Hepatocyte (in vitro differentiated cells): ENCODE results near the gene ENTHD1. TPM values are rescaled to one million over a fixed set of nuclear protein-coding genes. Genes with fewer than 3 reads are reported as not detected.

Experiments
- DNase-seq: peaks from one replicate; pipeline ENCODE4 v3.0.0-alpha.2; 2016; ENCODE audit warnings: low spot score
- H2AFZ ChIP-seq: fragments of 200-600 bp; sonication (generic); 2 replicates; pipeline ENCODE4 v1.6.0; 2016; ENCODE audit warnings: antibody characterized with exemption, mild to moderate bottlenecking
- H3K27ac ChIP-seq: fragments of 200-600 bp; sonication (generic); 2 replicates; pipeline ENCODE4 v1.5.1; 2016; ENCODE audit warnings: mild to moderate bottlenecking
- H3K27me3 ChIP-seq: fragments of 200-600 bp; sonication (generic); 2 replicates; pipeline ENCODE4 v1.6.1; 2016
- H3K36me3 ChIP-seq: fragments of 200-600 bp; sonication (generic); replicated peaks from 2 replicates; pipeline ENCODE4 v1.5.1; 2016; ENCODE audit warnings: low read depth; ENCODE audit not compliant: insufficient read depth
- H3K4me1 ChIP-seq: fragments of 200-600 bp; sonication (generic); 2 replicates; pipeline ENCODE4 v1.5.1; 2016; ENCODE audit warnings: mild to moderate bottlenecking, moderate library complexity; ENCODE audit not compliant: insufficient read depth
- H3K4me2 ChIP-seq: fragments of 200-600 bp; sonication (generic); 2 replicates; pipeline ENCODE4 v1.6.0; 2016
- H3K4me3 ChIP-seq: fragments of 200-600 bp; sonication (generic); 2 replicates; pipeline ENCODE4 v1.5.1; 2016; ENCODE audit warnings: mild to moderate bottlenecking
- H3K79me2 ChIP-seq: fragments of 200-600 bp; sonication (generic); 2 replicates; pipeline ENCODE4 v1.6.0; 2017; ENCODE audit warnings: mild to moderate bottlenecking
- H3K9me2 ChIP-seq: fragments of 200-600 bp; sonication (generic); replicated peaks from 2 replicates; pipeline ENCODE4 v1.6.0; 2017; ENCODE audit warnings: mild to moderate bottlenecking; ENCODE audit not compliant: insufficient read depth
- H3K9me3 ChIP-seq: fragments of 200-600 bp; sonication (generic); 2 replicates; pipeline ENCODE4 v1.5.1; 2016; ENCODE audit warnings: low read depth, mild to moderate bottlenecking
- H4K20me1 ChIP-seq: fragments of 200-600 bp; sonication (generic); 2 replicates; pipeline ENCODE4 v1.6.0; 2016; ENCODE audit warnings: mild to moderate bottlenecking; ENCODE audit not compliant: insufficient read depth, poor library complexity, severe bottlenecking
- CTCF ChIP-seq: fragments of 200-600 bp; sonication (generic); IDR thresholded peaks from 2 replicates; pipeline ENCODE4 v1.5.1; 2016; ENCODE audit warnings: antibody characterized with exemption, mild to moderate bottlenecking; ENCODE audit not compliant: poor library complexity
- EZH2 ChIP-seq: fragments of 200-600 bp; sonication (generic); IDR thresholded peaks from 2 replicates; pipeline ENCODE4 v1.6.1; 2016; ENCODE audit warnings: antibody characterized with exemption, mild to moderate bottlenecking, borderline replicate concordance
- EZH2phosphoT487 ChIP-seq: fragments of 200-600 bp; sonication (generic); IDR thresholded peaks from one replicate; pipeline ENCODE4 v1.6.1; 2018; ENCODE audit warnings: antibody characterized with exemption, mild to moderate bottlenecking, low read depth, moderate library complexity; ENCODE audit not compliant: unreplicated experiment, severe bottlenecking
- WGBS: methylation state at CpG from one replicate; pipeline ENCODE4 v1.1.6; 2016; ENCODE audit warnings: low lambda C conversion rate; ENCODE audit errors: missing lambda C conversion rate; 5-methylcytosine and 5-hydroxymethylcytosine counted together
- polyA plus RNA-seq: library from polyadenylated mRNA; unstranded; fragments of >200 nt; fragmentation: Nextera tagmentation; extraction: Ambion mirVana; gene quantifications from 2 replicates; pipeline ENCODE4 v1.2.1, GENCODE V29; 2016
- total RNA-seq: library from RNA; depleted of rRNA; stranded (reverse); fragments of >200 nt; gene quantifications from 2 replicates; pipeline ENCODE4 v1.2.3, GENCODE V29; 2014

The ENTHD1 gene
- total and polyA plus RNA-seq, 2 experiments from 2014 or later = not detected

GRCh38 chr22:39920134-39920743, 26.7 kb upstream of the ENTHD1 start:
- TF ChIP-seq EZH2phosphoT487 (no peak), EZH2 (no peak), CTCF (no peak)
- no peaks in the 10 kb centered on the region for H3K79me2 ChIP-seq
- DNase-seq = no peak
- no peaks in the 10 kb centered on the region for H3K9me3 ChIP-seq
- no peak overlapping the region for H3K4me2 ChIP-seq
- no peak overlapping the region for H2AFZ ChIP-seq
- no peaks in the 10 kb centered on the region for H3K4me1 ChIP-seq
- H4K20me1 ChIP-seq = no peaks in the 10 kb centered on the region
- H3K27ac ChIP-seq = no peak overlapping the region
- no peak overlapping the region for H3K4me3 ChIP-seq
- no peaks in the 10 kb centered on the region for H3K36me3 ChIP-seq
- WGBS = 72% methylated on average over 8 of the region's 8 CpGs
- H3K9me2 ChIP-seq = no peaks in the 10 kb centered on the region
- H3K27me3 ChIP-seq = peaks cover 4% of the 10 kb centered on the region

GRCh38 chr22:39917776-39918495, 24.4 kb upstream of the ENTHD1 start:
- no peak for TF ChIP-seq EZH2

GRCh38 chr22:39917197-39917643, 23.7 kb upstream of the ENTHD1 start:
- peaks cover 8% of the 10 kb centered on the region for H3K4me1 ChIP-seq
- no peak overlapping the region for H3K4me3 ChIP-seq
- no peak overlapping the region for H2AFZ ChIP-seq
- no peak for TF ChIP-seq EZH2
- TF ChIP-seq EZH2phosphoT487 = no peak
- no peak for TF ChIP-seq CTCF
- WGBS = 80% methylated on average over 5 of the region's 5 CpGs
- no peak overlapping the region for H3K4me2 ChIP-seq
- H4K20me1 ChIP-seq = no peaks in the 10 kb centered on the region
- no peak overlapping the region for H3K27ac ChIP-seq
- H3K36me3 ChIP-seq = no peaks in the 10 kb centered on the region
- no peak for DNase-seq
- H3K9me3 ChIP-seq = no peaks in the 10 kb centered on the region
- peaks cover 9% of the 10 kb centered on the region for H3K27me3 ChIP-seq
- H3K79me2 ChIP-seq = no peaks in the 10 kb centered on the region
- H3K9me2 ChIP-seq = no peaks in the 10 kb centered on the region

More at GRCh38 chr22:39917776-39918495, 24.4 kb upstream of the ENTHD1 start:
- Histone ChIP-seq H3K27me3 (peaks cover 9% of the 10 kb centered on the region), H4K20me1 (no peaks in the 10 kb centered on the region), H3K4me3 (no peak overlapping the region), H3K9me2 (no peaks in the 10 kb centered on the region), H3K4me2 (no peak overlapping the region), H3K79me2 (no peaks in the 10 kb centered on the region), H3K4me1 (peaks cover 8% of the 10 kb centered on the region), H3K36me3 (no peaks in the 10 kb centered on the region), H3K27ac (no peak overlapping the region), H3K9me3 (no peaks in the 10 kb centered on the region), H2AFZ (no peak overlapping the region)
- 76% methylated on average over 12 of the region's 12 CpGs for WGBS
- DNase-seq = no peak

- WGBS = 93% methylated on average over 3 of the region's 3 CpGs
- no peaks in the 10 kb centered on the region for H4K20me1 ChIP-seq
- H3K9me2 ChIP-seq = no peaks in the 10 kb centered on the region
- no peak for DNase-seq
- H3K27ac ChIP-seq = no peak overlapping the region
- H3K4me2 ChIP-seq = no peak overlapping the region
- no peak overlapping the region for H3K4me3 ChIP-seq
- no peaks in the 10 kb centered on the region for H3K79me2 ChIP-seq
- peaks cover 9% of the 10 kb centered on the region for H3K27me3 ChIP-seq
- H2AFZ ChIP-seq = no peak overlapping the region
- H3K4me1 ChIP-seq = peaks cover 8% of the 10 kb centered on the region
- H3K36me3 ChIP-seq = no peaks in the 10 kb centered on the region
- H3K9me3 ChIP-seq = no peaks in the 10 kb centered on the region
- TF ChIP-seq EZH2 (no peak), CTCF (no peak), EZH2phosphoT487 (no peak)
These were observed 22.9 kb upstream of the ENTHD1 start for GRCh38 chr22:39916496-39916895.
